NB4 (cell line): ENCODE results near the gene COX4I1.

Experiments used
- CTCF ChIP-seq: IDR thresholded peaks from one replicate; pipeline ENCODE4 v1.5.1; 2012; ENCODE audit warnings: low read depth, low read length
- MAX ChIP-seq: IDR thresholded peaks from 2 replicates; pipeline ENCODE4 v1.6.1; 2011; ENCODE audit warnings: low read depth, low read length
- POLR2A ChIP-seq: IDR thresholded peaks from 2 replicates; pipeline ENCODE4 v1.6.1; 2011; ENCODE audit warnings: mild to moderate bottlenecking; ENCODE audit not compliant: insufficient read length; ENCODE audit errors: extremely low read depth

GRCh38 chr16:85838876-85839585, 39.5 kb downstream of the COX4I1 start:
- TF ChIP-seq CTCF (no peak), POLR2A (no peak), MAX (no peak)
